A549 (cell line): ENCODE measurements around the gene AFAP1L2.

ENCODE experiments used
- BHLHE40 ChIP-seq: IDR thresholded peaks from 2 replicates; pipeline ENCODE4 v1.6.1; 2012; ENCODE audit warnings: low read depth, low read length, inconsistent platforms
- CTCF ChIP-seq: fragments of >200 bp; sonication (Bioruptor Twin); formaldehyde crosslinking; IDR thresholded peaks from 3 replicates; pipeline ENCODE4 v1.5.1; 2016
- ELK1 ChIP-seq: fragments of 150-350 bp; IDR thresholded peaks from 2 replicates; pipeline ENCODE4 v1.6.1; 2014; ENCODE audit warnings: low read depth, mild to moderate bottlenecking, low read length
- ESRRA ChIP-seq: fragments of 150-350 bp; IDR thresholded peaks from 2 replicates; pipeline ENCODE4 v1.6.1; 2014; ENCODE audit warnings: mild to moderate bottlenecking, low read length, borderline replicate concordance
- FOSB ChIP-seq: fragments of 250-450 bp; sonication (Bioruptor Pico); IDR thresholded peaks from 2 replicates; pipeline ENCODE4 v1.5.0; 2020; ENCODE audit warnings: mild to moderate bottlenecking, moderate library complexity
- MAFK ChIP-seq: fragments of 450-650 bp; IDR thresholded peaks from 2 replicates; pipeline ENCODE4 v1.6.1; 2014; ENCODE audit not compliant: partially characterized antibody
- MAX ChIP-seq: IDR thresholded peaks from 2 replicates; pipeline ENCODE4 v1.6.1; 2012
- MYC ChIP-seq: IDR thresholded peaks from 2 replicates; pipeline ENCODE4 v1.6.1; 2012; ENCODE audit warnings: mild to moderate bottlenecking, inconsistent platforms, low read length, improper control_type of control experiment, borderline replicate concordance
- POLR2A ChIP-seq: IDR thresholded peaks from 2 replicates; pipeline ENCODE4 v1.6.1; 2012; ENCODE audit warnings: mild to moderate bottlenecking, low read length
- RCOR1 ChIP-seq: fragments of 150-350 bp; IDR thresholded peaks from 2 replicates; pipeline ENCODE4 v1.6.1; 2014; ENCODE audit warnings: antibody characterized with exemption, low read length, low read depth
- TF ChIP-seq, protein P1 (sequence below): IDR thresholded peaks from 2 replicates; pipeline ENCODE4 v1.6.1; 2012

GRCh38 chr10:114347241-114347640 lies 57.1 kb downstream of the AFAP1L2 start:
- TF ChIP-seq ELK1 (no peak), RCOR1 (no peak), CTCF (no peak), MAFK (peak; percentile 21), ESRRA (no peak), BHLHE40 (no peak), POLR2A (no peak), MAX (no peak), FOSB (no peak), MYC (no peak)
- TF ChIP-seq, protein P1, sequence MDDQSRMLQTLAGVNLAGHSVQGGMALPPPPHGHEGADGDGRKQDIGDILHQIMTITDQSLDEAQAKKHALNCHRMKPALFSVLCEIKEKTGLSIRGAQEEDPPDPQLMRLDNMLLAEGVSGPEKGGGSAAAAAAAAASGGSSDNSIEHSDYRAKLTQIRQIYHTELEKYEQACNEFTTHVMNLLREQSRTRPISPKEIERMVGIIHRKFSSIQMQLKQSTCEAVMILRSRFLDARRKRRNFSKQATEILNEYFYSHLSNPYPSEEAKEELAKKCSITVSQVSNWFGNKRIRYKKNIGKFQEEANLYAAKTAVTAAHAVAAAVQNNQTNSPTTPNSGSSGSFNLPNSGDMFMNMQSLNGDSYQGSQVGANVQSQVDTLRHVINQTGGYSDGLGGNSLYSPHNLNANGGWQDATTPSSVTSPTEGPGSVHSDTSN: no peak
